Measurements from ENCODE around the gene MORN3. TPM values are rescaled to one million over a fixed set of nuclear protein-coding genes. Genes with fewer than 3 reads are reported as not detected.
A peak's percentile ranks its signal among the peaks of the same experiment; 100 is the strongest.

The MORN3 gene
- total and polyA plus RNA-seq, 2 of the 4 experiments (the other 2 are of a cell fraction) = 0.18 to 0.22 TPM

GRCh38 chr12:121608301-121608700 is 61.2 kb downstream of the MORN3 start:
- no peak overlapping the region for H3K9ac ChIP-seq (ENCODE audit: low read depth, low read length)

More at GRCh38 chr12:121608301-121608700, 61.2 kb downstream of the MORN3 start:
- no peak overlapping the region for H3K23ac ChIP-seq (ENCODE audit: low read depth, low read length)
- H2AFZ ChIP-seq (replicated peaks; ENCODE audit: low read length, poor library complexity) = no peak overlapping the region
- H4K8ac ChIP-seq (ENCODE audit: low read depth in 2 of 2, low read length in 2 of 2) = no peak overlapping the region
- H3K4me3 ChIP-seq (ENCODE audit: insufficient read depth, low read depth, low read length) = no peak overlapping the region
- H3K27ac ChIP-seq (ENCODE audit: insufficient read depth, low read length) = no peak overlapping the region
- no peaks in the 10 kb centered on the region for H3K9me3 ChIP-seq (ENCODE audit: control insufficient read depth, insufficient read depth, low read length)
- H4K5ac ChIP-seq (ENCODE audit: low read depth, low read length) = no peak overlapping the region
- no peak overlapping the region for H3K14ac ChIP-seq (replicated peaks; ENCODE audit: low read depth, low read length)
- H3K27me3 ChIP-seq (ENCODE audit: control insufficient read depth, insufficient read depth, low read length) = no peaks in the 10 kb centered on the region
- H3K4me2 ChIP-seq (ENCODE audit: low read depth, low read length) = no peak overlapping the region
- WGBS, 2 experiments (ENCODE audit: extremely low coverage in 2 of 2, insufficient read length in 1 of 2) = 81% methylated on average over 3 of the region's 6 CpGs; no CpG with 5 or more reads in 1 of the 2 experiments
- in situ Hi-C loops (cut with MboI; ENCODE audit: low sequenced_read_pairs) (no loop called here), intact Hi-C loops (cut with micrococcal nuclease) (no loop called here), dilution Hi-C loops (cut with HindIII; ENCODE audit: low sequenced_read_pairs, unreplicated experiment) (no loop called here)
- H2AK9ac ChIP-seq (replicated peaks; ENCODE audit: low read depth, low read length, poor library complexity) = no peak overlapping the region
- H3K18ac ChIP-seq (ENCODE audit: low read depth, low read length) = no peak overlapping the region
- H2AK5ac ChIP-seq (ENCODE audit: low read depth, low read length) = no peak overlapping the region
- H3K4ac ChIP-seq (ENCODE audit: low read depth, low read length) = no peak overlapping the region
- POLR2A ChIA-PET (ENCODE audit: unreplicated experiment) = no interaction called here
- no peaks in the 10 kb centered on the region for H4K20me1 ChIP-seq (ENCODE audit: insufficient read depth, low read length)
- H3K9me1 ChIP-seq (ENCODE audit: insufficient read depth, low read length) = no peaks in the 10 kb centered on the region
- DNase-seq (no peak), ATAC-seq (ENCODE audit: low read depth) (no peak)
- H3K4me1 ChIP-seq (ENCODE audit: control insufficient read depth, insufficient read depth, low read length) = peaks cover 4% of the 10 kb centered on the region; the same call in 1 of the 2 replicates
- no peak overlapping the region for H2BK5ac ChIP-seq (ENCODE audit: low read depth, low read length, poor library complexity, severe bottlenecking)
- H3K79me1 ChIP-seq (ENCODE audit: low read depth in 1 of 2, low read length in 2 of 2) = no peaks in the 10 kb centered on the region
- no TSS peak for BruUV-seq (replicated peaks)
- TF ChIP-seq RCOR1 (IDR thresholded peaks at IDR 0.05; ENCODE audit: insufficient replicate concordance, low read length) = no peak
- TF ChIP-seq FOS (IDR thresholded peaks at IDR 0.05; ENCODE audit: low read depth, low read length) = no peak
- no peak for TF ChIP-seq CEBPB (IDR thresholded peaks at IDR 0.05; ENCODE audit: low read depth, low read length)
- TF ChIP-seq CTCF (conservative IDR thresholded peaks at IDR 0.05; ENCODE audit: low read depth, low read length) = no peak
- TF ChIP-seq MAFK (IDR thresholded peaks at IDR 0.05; ENCODE audit: low read depth, low read length) = peak; percentile 84
- TF ChIP-seq SMC3 (IDR thresholded peaks at IDR 0.05; ENCODE audit: low read depth, low read length) = no peak
- no peak for TF ChIP-seq MAZ (IDR thresholded peaks at IDR 0.05; ENCODE audit: borderline replicate concordance, low read depth, low read length)
- H2BK15ac ChIP-seq (ENCODE audit: low read depth, low read length) = no peak overlapping the region
- no peak overlapping the region for H4K91ac ChIP-seq (ENCODE audit: insufficient read depth, low read depth, low read length)
- CTCF ChIA-PET = no interaction called here
- no peak overlapping the region for H2BK20ac ChIP-seq (ENCODE audit: low read depth, low read length)
- no peaks in the 10 kb centered on the region for H3K36me3 ChIP-seq (ENCODE audit: control insufficient read depth, insufficient read depth, low read length)
- H2BK120ac ChIP-seq (ENCODE audit: low read depth, low read length) = no peak overlapping the region
- H3K56ac ChIP-seq (ENCODE audit: extremely low read depth, insufficient read depth, low read length) = no peak overlapping the region

All from IMR-90 (cell line).